ENCODE measurements around the gene TMEM128.

Gene TMEM128

GRCh38 chr4:4226606-4227438, 21.2 kb downstream of the TMEM128 start, which contains the start of gene OTOP1:
Gene OTOP1 (minus strand): TSS chr4:4226929. CDS start chr4:4226864, 65 bp downstream.
- H3K9me2 ChIP-seq (replicated peaks; ENCODE audit: control insufficient read depth, low read length): no peaks in the 10 kb centered on the region
- H3K4me1 ChIP-seq (ENCODE audit: control insufficient read depth, low read length): no peaks in the 10 kb centered on the region
- H3K27me3 ChIP-seq (ENCODE audit: control insufficient read depth, low read length): no peaks in the 10 kb centered on the region
- H4K20me1 ChIP-seq (ENCODE audit: control insufficient read depth, insufficient read depth, low read depth, low read length): no peaks in the 10 kb centered on the region
- no peaks in the 10 kb centered on the region for H3F3A ChIP-seq (ENCODE audit: control insufficient read depth, insufficient read depth)
- no peaks in the 10 kb centered on the region for H3K36me3 ChIP-seq (ENCODE audit: control insufficient read depth, low read length)
- no peak within 1 kb of the TSS for H3K4me3 ChIP-seq (ENCODE audit: low read length)
- no peak for TF ChIP-seq CTCF (IDR thresholded peaks at IDR 0.05; ENCODE audit: low read depth, low read length, poor library complexity, severe bottlenecking)
- TF ChIP-seq EZH2phosphoT487 (IDR thresholded peaks at IDR 0.05; ENCODE audit: borderline replicate concordance, low read length): no peak
- H3K9me3 ChIP-seq (ENCODE audit: control insufficient read depth, insufficient read depth, low read length): no peaks in the 10 kb centered on the region
- no peaks in the 10 kb centered on the region for H3K79me2 ChIP-seq (ENCODE audit: control insufficient read depth, low read length)
- H3K4me2 ChIP-seq (ENCODE audit: low read length): no peak within 1 kb of the TSS
- H3K27ac ChIP-seq (ENCODE audit: low read depth, low read length): no peak within 1 kb of the TSS

- Histone ChIP-seq H3K36me3 (ENCODE audit: control insufficient read depth, low read length) (no peaks in the 10 kb centered on the region), H3K27me3 (ENCODE audit: control insufficient read depth, low read length) (no peaks in the 10 kb centered on the region), H3F3A (ENCODE audit: control insufficient read depth, insufficient read depth) (no peaks in the 10 kb centered on the region), H3K79me2 (ENCODE audit: control insufficient read depth, low read length) (no peaks in the 10 kb centered on the region), H3K4me3 (ENCODE audit: low read length) (no peak overlapping the region), H4K20me1 (ENCODE audit: control insufficient read depth, insufficient read depth, low read depth, low read length) (no peaks in the 10 kb centered on the region), H3K4me2 (ENCODE audit: low read length) (no peak overlapping the region), H3K27ac (ENCODE audit: low read depth, low read length) (no peak overlapping the region), H3K9me3 (ENCODE audit: control insufficient read depth, insufficient read depth, low read length) (no peaks in the 10 kb centered on the region), H3K9me2 (replicated peaks; ENCODE audit: control insufficient read depth, low read length) (no peaks in the 10 kb centered on the region), H3K4me1 (ENCODE audit: control insufficient read depth, low read length) (no peaks in the 10 kb centered on the region)
- TF ChIP-seq EZH2phosphoT487 (IDR thresholded peaks at IDR 0.05; ENCODE audit: borderline replicate concordance, low read length) (no peak), CTCF (IDR thresholded peaks at IDR 0.05; ENCODE audit: low read depth, low read length, poor library complexity, severe bottlenecking) (no peak)
Measured at GRCh38 chr4:4225915-4226605, 22.0 kb downstream of the TMEM128 start.

GRCh38 chr4:4217113-4217512, 30.9 kb downstream of the TMEM128 start:
- H3K4me3 ChIP-seq (ENCODE audit: low read length): no peak overlapping the region
- no peaks in the 10 kb centered on the region for H3K4me1 ChIP-seq (ENCODE audit: control insufficient read depth, low read length)
- H3K36me3 ChIP-seq (ENCODE audit: control insufficient read depth, low read length): no peaks in the 10 kb centered on the region
- H3K27me3 ChIP-seq (ENCODE audit: control insufficient read depth, low read length): no peaks in the 10 kb centered on the region
- no peaks in the 10 kb centered on the region for H3F3A ChIP-seq (ENCODE audit: control insufficient read depth, insufficient read depth)
- H4K20me1 ChIP-seq (ENCODE audit: control insufficient read depth, insufficient read depth, low read depth, low read length): no peaks in the 10 kb centered on the region
- H3K9me2 ChIP-seq (replicated peaks; ENCODE audit: control insufficient read depth, low read length): no peaks in the 10 kb centered on the region
- no peaks in the 10 kb centered on the region for H3K9me3 ChIP-seq (ENCODE audit: control insufficient read depth, insufficient read depth, low read length)
- TF ChIP-seq CTCF (IDR thresholded peaks at IDR 0.05; ENCODE audit: low read depth, low read length, poor library complexity, severe bottlenecking) (no peak), EZH2phosphoT487 (IDR thresholded peaks at IDR 0.05; ENCODE audit: borderline replicate concordance, low read length) (no peak)
- H3K79me2 ChIP-seq (ENCODE audit: control insufficient read depth, low read length): no peaks in the 10 kb centered on the region
- no peak overlapping the region for H3K4me2 ChIP-seq (ENCODE audit: low read length)
- no peak overlapping the region for H3K27ac ChIP-seq (ENCODE audit: low read depth, low read length)
